Mucosa of descending colon (tissue), 3 donors: Measurements from ENCODE around the gene CDHR3. TPM values are rescaled to one million over a fixed set of nuclear protein-coding genes. Genes with fewer than 3 reads are reported as not detected.

Experiments
- ATAC-seq: fragments of 200-7000 bp; cut with Tn5 transposase; one replicate; pipeline ENCODE4 v1.9.1; 2020; ENCODE audit warnings: mild to moderate bottlenecking, moderate library complexity
- DNase-seq, 3 donors: peaks; one replicate each; pipeline ENCODE4 v3.0.0-alpha.2; 2020
- H3K36me3 ChIP-seq: fragments of 200-600 bp; one replicate; pipeline ENCODE4 v1.8.0; 2021; ENCODE audit warnings: low read depth, mild to moderate bottlenecking
- H3K4me1 ChIP-seq: fragments of 200-600 bp; one replicate; pipeline ENCODE4 v1.8.0; 2021; ENCODE audit warnings: low read depth, mild to moderate bottlenecking
- H3K4me3 ChIP-seq: fragments of 200-600 bp; one replicate; pipeline ENCODE4 v1.8.0; 2021; ENCODE audit warnings: mild to moderate bottlenecking
- H3K9me3 ChIP-seq: fragments of 200-600 bp; one replicate; pipeline ENCODE4 v1.8.0; 2021; ENCODE audit warnings: mild to moderate bottlenecking
- CTCF ChIP-seq: fragments of 200-600 bp; IDR thresholded peaks from one replicate; pipeline ENCODE4 v1.8.0; 2022; ENCODE audit warnings: antibody characterized with exemption, mild to moderate bottlenecking
- intact Hi-C, 2 donors: fragments of 100-400 bp; cut with DNase I in 1 of 2; cut with micrococcal nuclease in 1 of 2; formaldehyde crosslinking; loops; one replicate each; pipeline versions ENCODE4 v1.11.0 to v1.11.1; 2022; cut with DNase I, micrococcal nuclease
- total RNA-seq, 3 donors: library from RNA; stranded (reverse); fragmentation: NEBNext Ultra II Directional in 2 of 3; extraction: Animal tissue kit (Norgen Biotek cat#: 25700) in 2 of 3; gene quantifications; one replicate each; pipeline versions ENCODE4 v1.2.1 to v1.2.4, GENCODE V29; 2021 to 2023
- donor health status: DM: no; HTN: no; CAD: no; lungs with moderate emphysema.
- donor health status: DM: no; HTN: no; CAD: no.
- donor health status: DM: no; HTN: yes; CAD: no.

CDHR3 gene
- total RNA-seq, 3 donors from 2014 or later: 12.1 to 19.7 (median 18.4) TPM

DNA sequence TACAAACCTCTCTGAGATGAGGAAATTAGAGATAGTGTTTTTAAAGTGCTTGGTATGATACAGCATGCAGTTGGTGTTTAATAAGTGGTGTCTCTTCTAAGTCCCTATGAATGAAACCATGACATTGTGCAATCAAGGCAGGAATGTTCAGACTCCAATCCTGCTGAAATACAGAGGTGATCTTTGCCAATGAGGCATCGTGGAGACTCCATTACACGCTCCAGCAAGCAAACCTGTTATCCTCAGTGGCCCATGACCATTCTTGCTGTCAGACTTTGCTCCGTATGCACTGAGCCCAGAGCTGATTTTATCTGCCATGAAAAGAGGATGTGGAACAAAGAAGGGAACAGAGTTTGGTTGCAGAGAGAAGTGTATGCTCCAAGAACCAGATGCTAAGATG, 47.3 kb downstream of the CDHR3 start:
- Histone ChIP-seq H3K9me3 (no peaks in the 10 kb centered on the region), H3K4me3 (no peak overlapping the region), H3K36me3 (no peaks in the 10 kb centered on the region), H3K4me1 (peaks cover 12% of the 10 kb centered on the region)
- ATAC-seq: no peak
- DNase-seq: no peak
- intact Hi-C loops: no loop called here
- TF ChIP-seq CTCF: no peak

DNA sequence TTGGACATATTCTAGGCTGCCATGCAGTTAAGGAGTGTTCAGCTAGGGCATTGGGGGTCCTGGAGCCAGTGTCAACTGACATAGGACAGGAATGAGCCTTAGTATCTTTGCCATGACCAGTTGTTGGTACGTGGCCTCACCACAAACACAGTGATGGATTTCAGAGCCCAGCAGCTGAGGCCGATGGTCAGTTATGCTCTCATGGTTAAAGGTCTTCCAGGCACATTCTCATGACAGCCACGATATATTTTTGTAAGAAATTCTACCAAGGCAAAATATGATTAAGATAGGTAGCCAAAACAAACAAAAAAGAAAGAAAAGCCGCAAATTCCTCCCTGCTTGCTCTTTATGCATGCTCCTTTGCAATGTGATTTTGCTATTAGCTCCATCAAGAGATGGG, 47.8 kb downstream of the CDHR3 start:
- peaks cover 12% of the 10 kb centered on the region for H3K4me1 ChIP-seq
- TF ChIP-seq CTCF: no peak
- intact Hi-C loops: no loop called here
- H3K4me3 ChIP-seq: no peak overlapping the region
- ATAC-seq (no peak), DNase-seq (no peak)
- no peaks in the 10 kb centered on the region for H3K9me3 ChIP-seq
- H3K36me3 ChIP-seq: no peaks in the 10 kb centered on the region

DNA sequence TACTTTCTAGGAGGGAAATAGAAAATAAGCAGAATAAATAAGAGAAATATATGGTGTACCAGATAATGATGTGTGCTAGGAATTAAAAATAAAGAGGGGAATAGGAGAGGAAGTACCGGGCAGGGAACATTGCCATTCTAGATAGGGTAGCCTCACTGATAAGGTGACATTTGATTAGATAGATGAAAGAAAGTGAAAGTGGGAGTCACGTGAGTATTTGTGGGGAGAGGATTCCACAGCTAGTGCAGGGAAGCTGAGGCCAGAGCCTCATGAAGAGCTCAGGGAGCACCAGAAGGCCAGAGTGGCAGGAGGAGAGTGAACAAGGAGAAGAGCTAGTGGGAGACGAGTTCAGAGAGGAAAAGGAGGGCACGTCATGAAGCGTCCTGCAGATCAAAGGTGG, 49.1 kb downstream of the CDHR3 start:
- no peak for TF ChIP-seq CTCF
- peaks cover 12% of the 10 kb centered on the region for H3K4me1 ChIP-seq
- ATAC-seq: no peak
- no peak overlapping the region for H3K4me3 ChIP-seq
- no peaks in the 10 kb centered on the region for H3K9me3 ChIP-seq
- H3K36me3 ChIP-seq: no peaks in the 10 kb centered on the region
- no peak for DNase-seq
- intact Hi-C loops: no loop called here

GRCh38 chr7:106012935-106013439, 49.9 kb downstream of the CDHR3 start:
- intact Hi-C loops: no loop called here
- no peaks in the 10 kb centered on the region for H3K9me3 ChIP-seq
- H3K4me1 ChIP-seq: peaks cover 12% of the 10 kb centered on the region
- DNase-seq (no peak), ATAC-seq (no peak)
- no peak overlapping the region for H3K4me3 ChIP-seq
- H3K36me3 ChIP-seq: no peaks in the 10 kb centered on the region
- TF ChIP-seq CTCF: no peak

- no peak for TF ChIP-seq CTCF
- Histone ChIP-seq H3K36me3 (no peaks in the 10 kb centered on the region), H3K4me3 (no peak overlapping the region), H3K9me3 (no peaks in the 10 kb centered on the region), H3K4me1 (no peaks in the 10 kb centered on the region)
- DNase-seq: no peak
- intact Hi-C loops: no loop called here
- no peak for ATAC-seq
Measured at GRCh38 chr7:106015381-106016218, 52.5 kb downstream of the CDHR3 start.
